ENCODE measurements around the gene ACAT2.

The ACAT2 gene

DNA sequence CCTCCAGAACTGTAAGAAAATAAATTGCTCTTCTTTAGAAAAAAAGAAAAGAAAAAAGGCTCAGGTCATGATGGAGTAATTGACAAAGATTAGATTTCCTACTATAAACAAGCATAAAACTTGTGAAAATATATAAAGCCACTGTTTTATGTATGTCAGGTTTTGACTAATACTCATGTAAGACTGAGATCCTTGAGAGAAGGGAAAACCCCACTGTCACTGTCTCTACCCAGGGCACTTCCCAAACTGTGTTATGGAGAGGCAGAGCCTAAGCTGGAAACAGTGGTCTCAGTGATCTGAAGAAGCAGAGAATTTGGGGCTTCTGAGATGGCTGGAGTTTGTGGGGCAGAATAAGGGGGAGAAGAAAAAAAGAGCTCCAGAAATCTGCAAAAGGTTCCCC lies 7.6 kb downstream of the ACAT2 start:
- Histone ChIP-seq H3K4me3 (ENCODE audit: low read length) (no peak overlapping the region), H3K9me3 (ENCODE audit: control insufficient read depth, insufficient read depth, low read length) (no peaks in the 10 kb centered on the region), H3K27ac (ENCODE audit: low read length) (no peak overlapping the region), H3K4me1 (ENCODE audit: control insufficient read depth, insufficient read depth, low read length) (no peaks in the 10 kb centered on the region), H3K36me3 (ENCODE audit: control insufficient read depth, insufficient read depth, low read length) (peaks cover 33% of the 10 kb centered on the region), H3K27me3 (ENCODE audit: control insufficient read depth, insufficient read depth, low read length) (no peaks in the 10 kb centered on the region)
- DNase-seq (ENCODE audit: low read depth, low spot score) = no peak

- no CpG with 5 or more reads among the region's 1 CpG for WGBS (ENCODE audit: insufficient coverage, insufficient read length)
- DNase-seq (ENCODE audit: low read depth, low spot score) = no peak
- Histone ChIP-seq H3K36me3 (ENCODE audit: control insufficient read depth, insufficient read depth, low read length) (peaks cover 34% of the 10 kb centered on the region; the same call in 1 of the 2 replicates), H3K4me3 (ENCODE audit: low read length) (no peak overlapping the region), H3K9me3 (ENCODE audit: control insufficient read depth, insufficient read depth, low read length) (no peaks in the 10 kb centered on the region), H3K27me3 (ENCODE audit: control insufficient read depth, insufficient read depth, low read length) (no peaks in the 10 kb centered on the region), H3K4me1 (ENCODE audit: control insufficient read depth, insufficient read depth, low read length) (no peaks in the 10 kb centered on the region), H3K27ac (ENCODE audit: low read length) (no peak overlapping the region)
These were observed 10.4 kb downstream of the ACAT2 start for GRCh38 chr6:159772196-159772595.

DNA sequence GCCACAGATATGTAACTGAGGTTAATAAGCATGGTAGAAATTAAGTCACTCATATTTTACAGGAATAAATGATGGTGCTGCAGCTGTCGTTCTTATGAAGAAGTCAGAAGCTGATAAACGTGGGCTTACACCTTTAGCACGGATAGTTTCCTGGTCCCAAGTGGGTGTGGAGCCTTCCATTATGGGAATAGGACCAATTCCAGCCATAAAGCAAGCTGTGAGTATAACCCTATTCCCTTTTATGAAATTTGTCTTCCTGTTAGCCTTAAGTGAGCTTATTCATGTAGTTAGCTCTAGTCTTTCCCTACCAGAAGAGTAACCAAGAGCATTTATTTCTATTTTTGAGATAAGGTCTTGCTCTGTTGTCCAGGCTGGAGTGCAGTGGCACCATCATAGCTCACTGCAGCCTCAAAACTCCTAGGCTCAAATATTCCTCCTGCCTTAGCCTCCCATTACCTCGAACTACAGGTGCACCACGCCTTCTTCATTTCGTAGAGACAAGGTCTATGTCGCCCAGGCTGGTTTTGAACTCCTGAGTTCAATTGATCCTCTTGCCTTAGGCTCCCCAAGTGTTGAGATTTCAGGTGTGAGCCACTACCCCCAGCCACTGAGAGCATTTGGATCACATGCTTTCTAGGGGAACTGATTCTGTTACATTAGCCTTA lies 15.5 kb downstream of the ACAT2 start:
- Histone ChIP-seq H3K4me1 (ENCODE audit: control insufficient read depth, insufficient read depth, low read length) (no peaks in the 10 kb centered on the region), H3K4me3 (ENCODE audit: low read length) (no peak overlapping the region), H3K27me3 (ENCODE audit: control insufficient read depth, insufficient read depth, low read length) (no peaks in the 10 kb centered on the region), H3K9me3 (ENCODE audit: control insufficient read depth, insufficient read depth, low read length) (no peaks in the 10 kb centered on the region), H3K27ac (ENCODE audit: low read length) (no peak overlapping the region), H3K36me3 (ENCODE audit: control insufficient read depth, insufficient read depth, low read length) (peaks cover 28% of the 10 kb centered on the region; the same call in 1 of the 2 replicates)
- no CpG with 5 or more reads among the region's 7 CpGs for WGBS (ENCODE audit: insufficient coverage, insufficient read length)
- DNase-seq (ENCODE audit: low read depth, low spot score) = no peak

- Histone ChIP-seq H3K36me3 (ENCODE audit: control insufficient read depth, insufficient read depth, low read length) (peaks cover 33% of the 10 kb centered on the region; the same call in 1 of the 2 replicates), H3K27ac (ENCODE audit: low read length) (no peak overlapping the region), H3K27me3 (ENCODE audit: control insufficient read depth, insufficient read depth, low read length) (no peaks in the 10 kb centered on the region), H3K9me3 (ENCODE audit: control insufficient read depth, insufficient read depth, low read length) (no peaks in the 10 kb centered on the region), H3K4me3 (ENCODE audit: low read length) (no peak overlapping the region), H3K4me1 (ENCODE audit: control insufficient read depth, insufficient read depth, low read length) (no peaks in the 10 kb centered on the region)
- no CpG with 5 or more reads among the region's 1 CpG for WGBS (ENCODE audit: insufficient coverage, insufficient read length)
- no peak for DNase-seq (ENCODE audit: low read depth, low spot score)
These were observed 16.3 kb downstream of the ACAT2 start for GRCh38 chr6:159778131-159778530.

DNA sequence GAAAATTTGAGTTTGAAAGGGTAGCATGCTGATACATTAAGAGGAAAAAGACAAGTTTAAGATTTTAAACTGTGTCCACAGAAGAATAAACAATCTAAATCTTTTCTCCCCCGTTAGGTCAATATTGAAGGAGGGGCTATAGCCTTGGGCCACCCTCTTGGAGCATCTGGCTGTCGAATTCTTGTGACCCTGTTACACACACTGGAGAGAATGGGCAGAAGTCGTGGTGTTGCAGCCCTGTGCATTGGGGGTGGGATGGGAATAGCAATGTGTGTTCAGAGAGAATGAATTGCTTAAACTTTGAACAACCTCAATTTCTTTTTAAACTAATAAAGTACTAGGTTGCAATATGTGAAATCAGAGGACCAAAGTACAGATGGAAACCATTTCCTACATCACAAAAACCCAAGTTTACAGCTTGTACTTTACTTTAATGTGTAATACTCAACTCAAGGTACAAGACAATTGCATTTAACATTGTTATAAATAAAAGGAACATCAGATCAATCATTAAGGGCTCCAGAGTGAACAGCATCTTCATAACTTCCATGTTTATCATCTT lies 16.8 kb downstream of the ACAT2 start:
- Histone ChIP-seq H3K27me3 (ENCODE audit: control insufficient read depth, insufficient read depth, low read length) (no peaks in the 10 kb centered on the region), H3K27ac (ENCODE audit: low read length) (no peak overlapping the region), H3K4me1 (ENCODE audit: control insufficient read depth, insufficient read depth, low read length) (no peaks in the 10 kb centered on the region), H3K4me3 (ENCODE audit: low read length) (no peak overlapping the region), H3K9me3 (ENCODE audit: control insufficient read depth, insufficient read depth, low read length) (no peaks in the 10 kb centered on the region), H3K36me3 (ENCODE audit: control insufficient read depth, insufficient read depth, low read length) (peaks cover 33% of the 10 kb centered on the region; the same call in 1 of the 2 replicates)
- DNase-seq (ENCODE audit: low read depth, low spot score) = no peak
- no CpG with 5 or more reads among the region's 3 CpGs for whole genome bisulfite sequencing (ENCODE audit: insufficient coverage, insufficient read length)

DNA sequence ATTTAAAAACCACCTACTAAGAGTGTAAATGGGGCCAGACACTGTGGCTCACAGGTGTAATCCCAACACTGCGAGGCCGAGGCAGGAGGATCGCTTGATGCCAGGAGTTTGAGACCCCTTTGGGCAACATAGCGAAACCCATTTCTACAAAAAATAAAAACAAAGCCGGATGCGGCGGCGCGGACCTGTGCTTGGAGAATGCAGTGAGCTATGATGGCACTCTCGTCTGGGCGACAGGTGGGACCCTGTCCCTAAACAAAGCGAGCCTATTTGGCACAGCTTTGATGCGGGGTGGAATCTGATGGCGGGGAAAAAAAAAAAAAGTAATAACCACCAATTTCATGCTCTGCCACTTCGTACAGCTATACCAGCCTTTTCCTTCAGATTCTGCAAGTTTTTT lies 26.4 kb downstream of the ACAT2 start:
- Histone ChIP-seq H3K36me3 (ENCODE audit: control insufficient read depth, insufficient read depth, low read length) (peaks cover 10% of the 10 kb centered on the region), H3K27me3 (ENCODE audit: control insufficient read depth, insufficient read depth, low read length) (no peaks in the 10 kb centered on the region), H3K9me3 (ENCODE audit: control insufficient read depth, insufficient read depth, low read length) (no peaks in the 10 kb centered on the region), H3K27ac (ENCODE audit: low read length) (no peak overlapping the region), H3K4me3 (ENCODE audit: low read length) (peak overlapping the region; percentile 100; the same call in 1 of the 2 replicates), H3K4me1 (ENCODE audit: control insufficient read depth, insufficient read depth, low read length) (no peaks in the 10 kb centered on the region)
- DNase-seq (ENCODE audit: low read depth, low spot score) = no peak
- no CpG with 5 or more reads among the region's 15 CpGs for WGBS (ENCODE audit: insufficient coverage, insufficient read length)

DNA sequence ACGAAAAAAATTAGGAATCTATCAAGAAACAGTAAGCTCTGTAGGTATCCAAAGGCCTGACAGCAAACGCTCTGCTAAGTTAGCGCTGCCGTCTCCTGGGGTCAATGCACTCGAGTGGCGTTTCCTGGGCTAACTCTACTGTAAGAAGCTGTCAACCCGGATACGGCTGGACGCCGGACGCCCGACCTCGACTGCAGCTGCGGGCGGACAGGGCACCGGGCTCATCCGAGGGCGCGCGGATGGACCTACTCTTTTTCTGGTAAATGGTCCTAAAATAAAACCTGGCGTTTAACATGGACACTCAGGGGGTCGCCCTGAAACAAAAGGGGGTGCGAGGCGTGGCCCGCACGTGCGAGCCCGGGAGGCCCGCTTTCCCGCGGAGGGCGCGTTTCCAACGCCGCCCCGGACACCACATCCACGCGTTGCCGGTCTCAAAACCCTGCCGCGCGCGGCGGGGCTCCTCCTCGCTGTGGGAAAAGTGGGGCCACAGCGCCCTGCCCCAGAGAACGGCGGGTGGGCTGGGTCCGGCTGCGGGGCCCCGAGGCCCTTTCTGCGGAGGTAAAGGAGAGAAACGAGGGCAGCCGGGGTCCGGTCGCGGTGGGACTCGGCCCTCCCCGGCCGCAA lies 27.0 kb downstream of the ACAT2 start:
- peaks cover 10% of the 10 kb centered on the region for H3K36me3 ChIP-seq (ENCODE audit: control insufficient read depth, insufficient read depth, low read length)
- H3K9me3 ChIP-seq (ENCODE audit: control insufficient read depth, insufficient read depth, low read length) = no peaks in the 10 kb centered on the region
- no peaks in the 10 kb centered on the region for H3K4me1 ChIP-seq (ENCODE audit: control insufficient read depth, insufficient read depth, low read length)
- no peaks in the 10 kb centered on the region for H3K27me3 ChIP-seq (ENCODE audit: control insufficient read depth, insufficient read depth, low read length)
- no peak for DNase-seq (ENCODE audit: low read depth, low spot score)
- H3K4me3 ChIP-seq (ENCODE audit: low read length) = peak overlapping the region; percentile 100
- no CpG with 5 or more reads among the region's 60 CpGs for WGBS (ENCODE audit: insufficient coverage, insufficient read length)
- H3K27ac ChIP-seq (ENCODE audit: low read length) = no peak overlapping the region

- no peaks in the 10 kb centered on the region for H3K9me3 ChIP-seq (ENCODE audit: control insufficient read depth, insufficient read depth, low read length)
- H3K27me3 ChIP-seq (ENCODE audit: control insufficient read depth, insufficient read depth, low read length) = no peaks in the 10 kb centered on the region
- peak; percentile 98 for DNase-seq (ENCODE audit: low read depth, low spot score)
- H3K36me3 ChIP-seq (ENCODE audit: control insufficient read depth, insufficient read depth, low read length) = peaks cover 10% of the 10 kb centered on the region
- H3K4me3 ChIP-seq (ENCODE audit: low read length) = peak within 1 kb of the TSS; percentile 100
- no peaks in the 10 kb centered on the region for H3K4me1 ChIP-seq (ENCODE audit: control insufficient read depth, insufficient read depth, low read length)
- WGBS (ENCODE audit: insufficient coverage, insufficient read length) = no CpG with 5 or more reads among the region's 64 CpGs
- no peak within 1 kb of the TSS for H3K27ac ChIP-seq (ENCODE audit: low read length)
These were observed 27.7 kb downstream of the ACAT2 start, which contains the start of gene TCP1 for GRCh38 chr6:159789377-159790148. Gene TCP1, minus strand, starts transcription at chr6:159789602. Its CDS starts 134 bp downstream, at chr6:159789468.

DNA sequence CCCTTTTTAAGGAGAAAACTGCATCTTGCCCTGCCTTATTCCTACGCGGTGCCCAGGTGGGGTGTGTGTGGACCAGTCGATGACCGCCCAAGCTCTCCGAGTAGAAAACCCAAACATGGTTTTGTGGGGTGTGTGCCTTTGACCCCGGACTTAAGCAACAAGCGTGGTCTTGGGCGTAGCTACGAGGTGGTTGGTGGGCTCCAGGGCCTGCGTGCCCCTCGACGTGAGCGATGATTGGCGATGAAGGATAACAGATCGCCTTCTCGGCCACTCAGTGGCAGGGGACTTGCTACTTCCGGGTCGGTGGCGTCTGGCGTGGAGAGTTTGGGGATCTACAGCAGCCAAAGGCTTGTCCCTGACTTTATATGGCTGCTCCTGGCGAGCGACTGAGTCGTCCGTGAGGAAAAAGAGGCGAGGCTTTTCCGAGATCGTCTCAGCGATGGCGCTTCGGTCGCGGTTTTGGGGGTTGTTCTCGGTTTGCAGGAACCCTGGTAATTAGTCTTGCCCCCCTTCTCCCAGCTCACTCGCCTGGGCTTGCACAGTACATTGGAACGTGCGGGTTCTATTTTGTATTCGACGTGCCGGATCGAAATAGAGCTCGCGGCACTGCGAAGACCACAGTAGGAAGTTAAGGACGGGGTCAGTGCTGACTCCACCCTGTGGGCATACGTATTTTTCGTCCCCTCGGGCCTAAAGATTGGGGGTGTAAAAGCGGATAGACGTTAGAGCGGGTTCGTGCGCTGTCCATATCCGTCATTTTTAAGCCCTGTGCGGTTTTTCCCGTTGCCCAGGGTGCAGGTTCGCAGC lies 28.5 kb downstream of the ACAT2 start, which contains the start of gene MRPL18:
Gene MRPL18 (plus strand): TSS at position 319 of the 807 bp plus-strand sequence. CDS start 121 bp downstream, at position 440.
- Histone ChIP-seq H3K36me3 (ENCODE audit: control insufficient read depth, insufficient read depth, low read length) (peaks cover 5% of the 10 kb centered on the region), H3K4me3 (ENCODE audit: low read length) (peak within 1 kb of the TSS; percentile 100), H3K4me1 (ENCODE audit: control insufficient read depth, insufficient read depth, low read length) (no peaks in the 10 kb centered on the region), H3K27me3 (ENCODE audit: control insufficient read depth, insufficient read depth, low read length) (no peaks in the 10 kb centered on the region), H3K9me3 (ENCODE audit: control insufficient read depth, insufficient read depth, low read length) (no peaks in the 10 kb centered on the region), H3K27ac (ENCODE audit: low read length) (no peak within 1 kb of the TSS)
- no CpG with 5 or more reads among the region's 56 CpGs for WGBS (ENCODE audit: insufficient coverage, insufficient read length)
- DNase-seq (ENCODE audit: low read depth, low spot score) = peak; percentile 92
